ENCODE measurements around the gene VAV2.
A peak's percentile ranks its signal among the peaks of the same experiment; 100 is the strongest.
"Not testable (repeated sequence)": the region's sequence is repeated elsewhere in the genome, so short reads cannot be mapped to it uniquely, and the experiment has no call there.

VAV2 gene

DNA sequence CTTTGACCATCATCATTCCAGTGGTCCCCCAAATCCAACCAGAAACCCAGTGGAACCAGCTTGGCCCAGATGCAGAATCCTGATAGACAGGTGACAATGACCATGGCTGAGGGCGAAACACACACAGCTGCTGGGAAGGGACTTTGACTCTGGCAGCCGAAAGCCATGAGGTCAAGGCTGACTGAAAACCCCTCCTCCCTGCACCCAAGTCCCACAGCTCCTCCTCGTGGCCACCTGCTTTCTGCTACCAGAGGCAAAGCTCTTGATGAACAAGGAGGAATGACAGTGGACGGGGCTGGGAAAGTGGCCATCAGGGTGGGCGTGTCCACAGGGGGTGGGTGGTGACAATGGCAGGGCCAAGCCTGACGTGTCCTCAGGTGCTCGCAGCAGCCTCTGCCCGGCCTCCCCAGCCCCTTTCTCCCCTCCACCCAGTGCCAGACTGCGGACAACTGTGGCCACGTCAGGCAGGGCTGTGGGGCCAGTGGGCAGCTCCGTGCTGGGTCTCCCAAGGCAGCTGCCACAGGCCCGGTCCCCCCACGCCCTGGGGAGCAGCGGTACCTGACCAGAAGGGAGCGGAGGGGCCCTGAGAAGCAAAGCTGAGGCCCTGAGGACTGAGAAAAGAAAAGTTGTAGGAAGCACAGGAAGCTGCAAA lies 223.1 kb downstream of the VAV2 start:
- no peaks in the 10 kb centered on the region for H3K27me3 ChIP-seq (replicated peaks in 2 of 5; ENCODE audit: control insufficient read depth in 4 of 5, insufficient read depth in 5 of 5, low read length in 4 of 5)
- POLR2A ChIA-PET, result interaction anchor here (1.3 kb wide), 1 partner anchor 26 kb away, joined by 4 read pairs; no protein-coding TSS in a partner anchor
- DNase-seq, result peak in 1 of 3 donors; percentile 14
- H3K36me3 ChIP-seq (ENCODE audit: control insufficient read depth in 4 of 4, insufficient read depth in 4 of 4, low read length in 3 of 4), result peaks cover 0 to 14% (median 1%) of the 10 kb centered on the region in 4 experiments
- no peak overlapping the region for H3K27ac ChIP-seq (ENCODE audit: insufficient read depth in 1 of 2, low read depth in 1 of 2, low read length in 2 of 2, poor library complexity in 1 of 2, severe bottlenecking in 2 of 2)
- H3K4me3 ChIP-seq (ENCODE audit: control insufficient read depth in 1 of 7, extremely low read depth in 1 of 7, insufficient read depth in 4 of 7, low read depth in 2 of 7, low read length in 6 of 7), result no peak overlapping the region
- H3K4me1 ChIP-seq (ENCODE audit: control extremely low read depth in 1 of 4, control insufficient read depth in 4 of 4, insufficient read depth in 4 of 4, low read length in 3 of 4), result no peaks in the 10 kb centered on the region
- CTCF ChIA-PET, result interaction anchor here (1.2 to 3.7 kb wide), 5 partner anchors 13 to 343 kb away, joined by 3 to 18 read pairs (median 4); no protein-coding TSS in a partner anchor
- H3K9me3 ChIP-seq (ENCODE audit: control extremely low read depth in 1 of 5, control insufficient read depth in 4 of 5, insufficient read depth in 2 of 5, low read depth in 1 of 5, low read length in 4 of 5), result peaks cover 0 to 13% (median 10%) of the 10 kb centered on the region in 5 experiments
- 91% methylated on average over 11 of the region's 15 CpGs for WGBS (ENCODE audit: insufficient coverage)

DNA sequence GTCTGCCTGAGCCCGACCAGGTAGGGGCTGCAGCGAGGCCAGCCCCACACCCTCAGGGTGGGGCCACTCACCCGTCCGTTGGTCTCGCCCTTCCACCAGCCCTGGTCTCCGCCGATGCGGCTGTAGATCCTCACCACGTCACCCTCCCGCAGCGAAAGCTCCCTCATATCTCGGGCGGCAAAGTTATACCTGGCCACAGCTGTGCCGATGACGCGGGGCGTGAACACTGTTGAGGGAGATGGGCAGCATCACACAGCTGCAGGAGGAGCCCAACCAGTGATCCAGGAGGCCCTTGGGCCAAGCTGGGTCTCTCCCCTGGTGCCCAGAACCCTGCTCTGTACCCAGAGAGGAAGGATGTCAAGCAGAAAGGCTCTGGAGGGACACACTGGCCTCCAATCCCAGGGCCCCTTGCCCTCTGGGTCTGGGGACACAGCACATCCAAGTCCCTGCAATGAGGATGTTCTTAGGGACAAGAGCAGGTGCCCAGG lies 223.7 kb downstream of the VAV2 start:
- ChIA-PET POLR2A (interaction anchor here (1.3 kb wide), 1 partner anchor 25 kb away, joined by 4 read pairs; no protein-coding TSS in a partner anchor), CTCF (interaction anchor here (1.2 to 3.7 kb wide), 4 partner anchors 13 to 342 kb away, joined by 3 to 18 read pairs (median 10); no protein-coding TSS in a partner anchor)
- no peak for DNase-seq
- Histone ChIP-seq H3K27me3 (replicated peaks in 2 of 5; ENCODE audit: control insufficient read depth in 4 of 5, insufficient read depth in 5 of 5, low read length in 4 of 5) (no peaks in the 10 kb centered on the region), H3K9me3 (ENCODE audit: control extremely low read depth in 1 of 5, control insufficient read depth in 4 of 5, insufficient read depth in 2 of 5, low read depth in 1 of 5, low read length in 4 of 5) (peaks cover 0 to 10% (median 9%) of the 10 kb centered on the region in 5 experiments), H3K4me1 (ENCODE audit: control extremely low read depth in 1 of 4, control insufficient read depth in 4 of 4, insufficient read depth in 4 of 4, low read length in 3 of 4) (no peaks in the 10 kb centered on the region), H3K36me3 (ENCODE audit: control insufficient read depth in 4 of 4, insufficient read depth in 4 of 4, low read length in 3 of 4) (peaks cover 0 to 16% (median 4%) of the 10 kb centered on the region in 4 experiments), H3K4me3 (ENCODE audit: control insufficient read depth in 1 of 7, extremely low read depth in 1 of 7, insufficient read depth in 4 of 7, low read depth in 2 of 7, low read length in 6 of 7) (no peak overlapping the region), H3K27ac (ENCODE audit: insufficient read depth in 1 of 2, low read depth in 1 of 2, low read length in 2 of 2, poor library complexity in 1 of 2, severe bottlenecking in 2 of 2) (no peak overlapping the region)
- WGBS (ENCODE audit: insufficient coverage), result 97% methylated on average over 13 of the region's 17 CpGs

DNA sequence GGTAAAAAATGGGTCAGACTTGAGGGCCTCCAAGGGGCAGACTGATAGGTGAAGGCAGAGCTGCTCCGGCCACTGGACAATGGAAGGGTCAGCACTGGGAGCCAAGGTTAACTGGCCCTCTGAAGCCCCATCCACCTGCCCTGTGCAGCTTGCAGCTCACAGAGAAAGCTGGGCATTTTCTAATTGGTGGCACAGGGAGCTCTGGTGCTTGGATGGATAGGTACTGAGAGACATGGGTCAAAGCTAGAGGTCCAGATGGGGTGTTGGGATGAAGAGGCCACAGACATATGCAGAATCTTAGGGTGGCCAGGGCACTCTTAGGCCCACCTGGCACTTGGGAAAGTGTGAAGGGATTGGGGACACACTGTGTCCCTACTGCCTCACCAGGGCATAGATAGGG lies 224.5 kb downstream of the VAV2 start:
- POLR2A ChIA-PET, result no interaction called here
- no peak overlapping the region for H3K27ac ChIP-seq (ENCODE audit: insufficient read depth in 1 of 2, low read depth in 1 of 2, low read length in 2 of 2, poor library complexity in 1 of 2, severe bottlenecking in 2 of 2)
- H3K27me3 ChIP-seq (replicated peaks in 2 of 5; ENCODE audit: control insufficient read depth in 4 of 5, insufficient read depth in 5 of 5, low read length in 4 of 5), result no peaks in the 10 kb centered on the region
- H3K4me3 ChIP-seq (ENCODE audit: control insufficient read depth in 1 of 7, extremely low read depth in 1 of 7, insufficient read depth in 4 of 7, low read depth in 2 of 7, low read length in 6 of 7), result no peak overlapping the region
- WGBS (ENCODE audit: insufficient coverage), result 100% methylated on average over 1 of the region's 1 CpG
- CTCF ChIA-PET, result interaction anchor here (0.6 to 3.7 kb wide), 4 partner anchors 14 to 260 kb away, joined by 3 to 18 read pairs (median 10); no protein-coding TSS in a partner anchor
- peaks cover 0 to 10% (median 9%) of the 10 kb centered on the region in 5 experiments for H3K9me3 ChIP-seq (ENCODE audit: control extremely low read depth in 1 of 5, control insufficient read depth in 4 of 5, insufficient read depth in 2 of 5, low read depth in 1 of 5, low read length in 4 of 5)
- peaks cover 0 to 17% (median 5%) of the 10 kb centered on the region in 4 experiments for H3K36me3 ChIP-seq (ENCODE audit: control insufficient read depth in 4 of 4, insufficient read depth in 4 of 4, low read length in 3 of 4)
- DNase-seq, result no peak
- H3K4me1 ChIP-seq (ENCODE audit: control extremely low read depth in 1 of 4, control insufficient read depth in 4 of 4, insufficient read depth in 4 of 4, low read length in 3 of 4), result no peaks in the 10 kb centered on the region

DNA sequence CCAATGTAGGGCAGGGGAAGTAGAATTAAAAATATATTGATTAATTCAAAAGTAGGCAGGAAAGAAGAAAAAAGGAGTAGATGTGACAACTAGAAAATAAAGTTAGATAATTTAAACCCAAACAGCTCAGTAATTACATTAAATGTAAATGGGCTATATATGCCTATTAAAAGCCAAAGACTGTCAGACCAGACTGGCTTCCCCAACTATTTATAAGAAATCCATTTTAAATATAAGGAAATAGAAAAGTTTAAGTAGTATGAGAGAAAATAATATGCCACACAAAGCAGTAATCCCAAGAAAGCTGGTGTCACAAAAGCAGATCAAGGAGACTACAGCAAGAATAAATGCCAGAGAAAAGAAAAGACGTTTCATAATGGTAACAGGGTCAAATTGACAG lies 225.1 kb downstream of the VAV2 start:
- no CpG with 5 or more reads among the region's 1 CpG for WGBS (ENCODE audit: insufficient coverage)
- Histone ChIP-seq H3K4me3 (ENCODE audit: control insufficient read depth in 1 of 7, extremely low read depth in 1 of 7, insufficient read depth in 4 of 7, low read depth in 2 of 7, low read length in 6 of 7) (no peak overlapping the region), H3K27me3 (replicated peaks in 2 of 5; ENCODE audit: control insufficient read depth in 4 of 5, insufficient read depth in 5 of 5, low read length in 4 of 5) (no peaks in the 10 kb centered on the region), H3K4me1 (ENCODE audit: control extremely low read depth in 1 of 4, control insufficient read depth in 4 of 4, insufficient read depth in 4 of 4, low read length in 3 of 4) (no peaks in the 10 kb centered on the region), H3K36me3 (ENCODE audit: control insufficient read depth in 4 of 4, insufficient read depth in 4 of 4, low read length in 3 of 4) (peaks cover 0 to 17% (median 5%) of the 10 kb centered on the region in 4 experiments), H3K27ac (ENCODE audit: insufficient read depth in 1 of 2, low read depth in 1 of 2, low read length in 2 of 2, poor library complexity in 1 of 2, severe bottlenecking in 2 of 2) (no peak overlapping the region), H3K9me3 (ENCODE audit: control extremely low read depth in 1 of 5, control insufficient read depth in 4 of 5, insufficient read depth in 2 of 5, low read depth in 1 of 5, low read length in 4 of 5) (peaks cover 0 to 10% (median 9%) of the 10 kb centered on the region in 5 experiments)
- DNase-seq, result no peak
- POLR2A ChIA-PET, result no interaction called here
- CTCF ChIA-PET, result interaction anchor here (0.8 to 3.7 kb wide), 2 partner anchors 15 to 17 kb away, joined by 3 to 17 read pairs; no protein-coding TSS in a partner anchor

DNA sequence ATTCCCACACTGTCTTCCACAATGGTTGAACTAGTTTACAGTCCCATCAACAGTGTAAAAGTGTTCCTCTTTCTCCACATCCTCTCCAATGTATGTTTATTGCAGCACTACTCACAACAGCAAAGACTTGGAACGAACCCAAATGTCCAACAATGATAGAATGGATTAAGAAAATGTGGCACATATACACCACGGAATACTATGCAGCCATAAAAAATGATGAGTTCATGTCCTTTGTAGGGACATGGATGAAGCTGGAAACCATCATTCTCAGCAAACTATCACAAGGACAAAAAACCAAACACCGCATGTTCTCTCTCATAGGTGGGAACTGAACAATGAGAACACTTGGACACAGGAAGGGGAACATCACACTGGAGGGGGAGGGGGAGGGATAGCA lies 225.9 kb downstream of the VAV2 start:
- H3K4me1 ChIP-seq (ENCODE audit: control extremely low read depth in 1 of 4, control insufficient read depth in 4 of 4, insufficient read depth in 4 of 4, low read length in 3 of 4); DNase-seq; H3K27me3 ChIP-seq (replicated peaks in 2 of 5; ENCODE audit: control insufficient read depth in 4 of 5, insufficient read depth in 5 of 5, low read length in 4 of 5); H3K27ac ChIP-seq (ENCODE audit: insufficient read depth in 1 of 2, low read depth in 1 of 2, low read length in 2 of 2, poor library complexity in 1 of 2, severe bottlenecking in 2 of 2); H3K9me3 ChIP-seq (ENCODE audit: control extremely low read depth in 1 of 5, control insufficient read depth in 4 of 5, insufficient read depth in 2 of 5, low read depth in 1 of 5, low read length in 4 of 5); POLR2A ChIA-PET; H3K4me3 ChIP-seq (ENCODE audit: control insufficient read depth in 1 of 7, extremely low read depth in 1 of 7, insufficient read depth in 4 of 7, low read depth in 2 of 7, low read length in 6 of 7): not testable (repeated sequence)
- CTCF ChIA-PET, result interaction anchor here (3.7 kb wide), 1 partner anchor 15 kb away, joined by 17 read pairs; no protein-coding TSS in a partner anchor
- H3K36me3 ChIP-seq (ENCODE audit: control insufficient read depth in 4 of 4, insufficient read depth in 4 of 4, low read length in 3 of 4), result peaks cover 0 to 17% (median 5%) of the 10 kb centered on the region in 4 experiments
- WGBS (ENCODE audit: insufficient coverage), result no CpG with 5 or more reads among the region's 3 CpGs

DNA sequence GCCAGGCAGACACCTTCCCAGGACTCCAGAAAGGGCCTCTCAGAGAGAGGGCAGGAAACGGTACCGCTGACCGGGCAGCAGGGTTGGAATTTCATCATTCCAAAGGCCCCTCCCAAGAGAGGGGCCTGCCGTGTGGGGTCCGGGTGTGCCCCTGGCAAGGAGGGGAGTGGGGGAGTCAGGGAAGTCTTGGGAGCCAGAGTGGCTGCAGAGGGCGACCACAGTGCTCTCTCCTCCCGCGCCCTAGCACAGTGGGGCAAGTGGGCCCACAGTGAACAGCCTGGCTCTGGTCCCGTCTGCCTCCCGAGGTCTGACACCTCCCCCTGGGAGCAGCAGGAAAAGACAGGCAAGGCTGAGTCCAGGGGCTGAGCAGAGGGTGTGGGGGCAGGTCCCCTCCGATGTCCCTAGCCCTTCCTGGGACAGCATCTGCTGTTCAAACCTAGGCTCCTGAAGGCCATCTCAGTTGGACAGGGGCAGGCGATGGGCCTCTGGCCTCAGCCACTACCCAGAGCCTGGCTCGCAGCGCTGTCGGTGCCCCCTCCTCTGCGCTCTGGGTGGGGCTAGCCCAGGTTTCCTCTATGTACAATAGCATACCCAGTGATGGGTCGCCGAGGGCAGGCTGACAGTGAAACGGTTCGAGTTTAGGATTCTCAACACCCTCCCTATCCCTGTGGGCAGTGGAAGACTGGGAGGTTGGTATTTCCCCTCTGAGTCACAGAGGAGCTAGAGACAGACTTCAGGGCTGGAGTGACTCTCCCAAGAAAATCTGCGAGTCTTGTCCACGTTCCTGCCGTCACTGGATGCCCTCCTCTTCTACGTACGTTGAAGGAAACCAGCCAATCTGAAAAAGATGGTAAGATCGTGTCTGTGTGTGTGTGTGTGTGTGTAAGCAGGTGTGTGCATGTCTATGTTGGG lies 228.6 kb downstream of the VAV2 start:
- Histone ChIP-seq H3K27ac (ENCODE audit: insufficient read depth in 1 of 2, low read depth in 1 of 2, low read length in 2 of 2, poor library complexity in 1 of 2, severe bottlenecking in 2 of 2) (no peak overlapping the region), H3K4me3 (ENCODE audit: control insufficient read depth in 1 of 7, extremely low read depth in 1 of 7, insufficient read depth in 4 of 7, low read depth in 2 of 7, low read length in 6 of 7) (no peak overlapping the region), H3K9me3 (ENCODE audit: control extremely low read depth in 1 of 5, control insufficient read depth in 4 of 5, insufficient read depth in 2 of 5, low read depth in 1 of 5, low read length in 4 of 5) (peaks cover 0 to 10% (median 9%) of the 10 kb centered on the region in 5 experiments), H3K4me1 (ENCODE audit: control extremely low read depth in 1 of 4, control insufficient read depth in 4 of 4, insufficient read depth in 4 of 4, low read length in 3 of 4) (no peaks in the 10 kb centered on the region), H3K27me3 (replicated peaks in 2 of 5; ENCODE audit: control insufficient read depth in 4 of 5, insufficient read depth in 5 of 5, low read length in 4 of 5) (no peaks in the 10 kb centered on the region), H3K36me3 (ENCODE audit: control insufficient read depth in 4 of 4, insufficient read depth in 4 of 4, low read length in 3 of 4) (peaks cover 0 to 17% (median 5%) of the 10 kb centered on the region in 4 experiments)
- no peak for DNase-seq
- POLR2A ChIA-PET, result no interaction called here
- 96% methylated on average over 21 of the region's 26 CpGs for WGBS (ENCODE audit: insufficient coverage)
- CTCF ChIA-PET, result no interaction called here

Data from common myeloid progenitor, CD34-positive (primary cell).